Measurements from ENCODE around the gene ZNF787. TPM values are rescaled to one million over a fixed set of nuclear protein-coding genes. Genes with fewer than 3 reads are reported as not detected.

ZNF787 gene
- total and polyA plus RNA-seq, 2 of the 4 experiments (the other 2 are of a cell fraction): 4.8 to 11.2 TPM

GRCh38 chr19:56134654-56134921 is 13.5 kb upstream of the ZNF787 start:
- ATAC-seq (ENCODE audit: low read depth): no peak
- H2AK9ac ChIP-seq (replicated peaks; ENCODE audit: low read depth, low read length, poor library complexity): no peak overlapping the region
- H2BK20ac ChIP-seq (ENCODE audit: low read depth, low read length): no peak overlapping the region
- H3K9ac ChIP-seq (ENCODE audit: low read depth, low read length): no peak overlapping the region
- no CpG with 5 or more reads among the region's 5 CpGs for WGBS, 2 experiments (ENCODE audit: extremely low coverage in 2 of 2, insufficient read length in 1 of 2)
- H3K9me3 ChIP-seq (ENCODE audit: control insufficient read depth, insufficient read depth, low read length): no peaks in the 10 kb centered on the region
- H2AFZ ChIP-seq (replicated peaks; ENCODE audit: low read length, poor library complexity): no peak overlapping the region
- no peaks in the 10 kb centered on the region for H3K27me3 ChIP-seq (ENCODE audit: control insufficient read depth, insufficient read depth, low read length)
- H3K36me3 ChIP-seq (ENCODE audit: control insufficient read depth, insufficient read depth, low read length): no peaks in the 10 kb centered on the region
- peak overlapping the region; percentile 38; the same call in 1 of the 2 replicates for H2AK5ac ChIP-seq (ENCODE audit: low read depth, low read length)
- H3K18ac ChIP-seq (ENCODE audit: low read depth, low read length): no peak overlapping the region
- no peak overlapping the region for H3K23ac ChIP-seq (ENCODE audit: low read depth, low read length)
- H4K20me1 ChIP-seq (ENCODE audit: insufficient read depth, low read length): no peaks in the 10 kb centered on the region
- DNase-seq: no peak
- H3K4me1 ChIP-seq (ENCODE audit: control insufficient read depth, insufficient read depth, low read length): peaks cover 11% of the 10 kb centered on the region; the same call in 1 of the 2 replicates
- H3K4me3 ChIP-seq (ENCODE audit: insufficient read depth, low read depth, low read length): no peak overlapping the region
- H3K27ac ChIP-seq (ENCODE audit: insufficient read depth, low read length): no peak overlapping the region
- ChIA-PET CTCF (interaction anchor here (0.6 kb wide), 1 partner anchor 1017 kb away, joined by 5 read pairs; no protein-coding TSS in a partner anchor), POLR2A (ENCODE audit: unreplicated experiment) (no interaction called here)
- intact Hi-C loops (cut with micrococcal nuclease): no loop called here
- TF ChIP-seq RFX5 (IDR thresholded peaks at IDR 0.05; ENCODE audit: low read depth, low read length) (no peak), FOS (IDR thresholded peaks at IDR 0.05; ENCODE audit: low read depth, low read length) (no peak), NFE2L2 (IDR thresholded peaks at IDR 0.05; ENCODE audit: low read depth, low read length) (no peak), CEBPB (IDR thresholded peaks at IDR 0.05; ENCODE audit: low read depth, low read length) (no peak), MAFK (IDR thresholded peaks at IDR 0.05; ENCODE audit: low read depth, low read length) (no peak), USF2 (IDR thresholded peaks at IDR 0.05; ENCODE audit: low read depth, low read length) (no peak), CHD1 (IDR thresholded peaks at IDR 0.05; ENCODE audit: low read depth, low read length) (no peak), ELK1 (IDR thresholded peaks at IDR 0.05; ENCODE audit: borderline replicate concordance, low read depth, low read length) (no peak)
- no peak overlapping the region for H3K56ac ChIP-seq (ENCODE audit: extremely low read depth, insufficient read depth, low read length)
- no peak overlapping the region for H3K4me2 ChIP-seq (ENCODE audit: low read depth, low read length)
- H4K5ac ChIP-seq (ENCODE audit: low read depth, low read length): no peak overlapping the region
- no peaks in the 10 kb centered on the region; the same call in 1 of the 2 replicates for H3K9me1 ChIP-seq (ENCODE audit: insufficient read depth, low read length)
- H4K8ac ChIP-seq (ENCODE audit: low read depth in 2 of 2, low read length in 2 of 2): no peak overlapping the region
- no peak overlapping the region for H4K91ac ChIP-seq (ENCODE audit: insufficient read depth, low read depth, low read length)
- no peak overlapping the region for H2BK5ac ChIP-seq (ENCODE audit: low read depth, low read length, poor library complexity, severe bottlenecking)
- H2BK120ac ChIP-seq (ENCODE audit: low read depth, low read length): no peak overlapping the region
- no peak overlapping the region for H2BK15ac ChIP-seq (ENCODE audit: low read depth, low read length)
- in situ Hi-C loops (cut with MboI; ENCODE audit: low sequenced_read_pairs): loop anchor here (25.0 kb wide), 2 partner anchors 447 to 1672 kb away; partner anchors contain the start of genes CDC42EP5, EPN1 and LENG9
- H3K79me1 ChIP-seq (ENCODE audit: low read depth in 1 of 2, low read length in 2 of 2): no peaks in the 10 kb centered on the region
- no peak overlapping the region for H3K14ac ChIP-seq (replicated peaks; ENCODE audit: low read depth, low read length)
- BruUV-seq (replicated peaks): no TSS peak
- dilution Hi-C loops (cut with HindIII; ENCODE audit: low sequenced_read_pairs, unreplicated experiment): no loop called here
- no peak overlapping the region for H3K4ac ChIP-seq (ENCODE audit: low read depth, low read length)

Measured in IMR-90 (cell line).